CD4-positive, alpha-beta T cell treated with Interleukin-10 for 1 hour (primary cell): ENCODE measurements around the gene GMDS.

Experiments
- DNase-seq: peaks from one replicate; pipeline ENCODE4 v3.0.0-alpha.2; 2020

Gene GMDS

GRCh38 chr6:1662534-1662933 is 582.9 kb downstream of the GMDS start:
- DNase-seq, result no peak

- DNase-seq, result no peak
Observed at GRCh38 chr6:1659816-1660215, 585.6 kb downstream of the GMDS start.

GRCh38 chr6:1658212-1659005 is 587.0 kb downstream of the GMDS start:
- DNase-seq, result no peak

- DNase-seq, result no peak
Observed at GRCh38 chr6:1657771-1658165, 587.6 kb downstream of the GMDS start.

GRCh38 chr6:1657116-1657770 is 588.2 kb downstream of the GMDS start:
- DNase-seq, result no peak

GRCh38 chr6:1654054-1654453 is 591.4 kb downstream of the GMDS start:
- DNase-seq, result no peak

- no peak for DNase-seq
Observed at GRCh38 chr6:1652842-1653241, 592.6 kb downstream of the GMDS start.

- DNase-seq, result no peak
Observed at GRCh38 chr6:1651362-1651761, 594.0 kb downstream of the GMDS start.

- DNase-seq, result no peak
Observed at GRCh38 chr6:1645466-1646185, 599.8 kb downstream of the GMDS start.

- DNase-seq, result no peak
Observed at GRCh38 chr6:1644516-1645060, 600.8 kb downstream of the GMDS start.

GRCh38 chr6:1643830-1644445 is 601.5 kb downstream of the GMDS start:
- DNase-seq, result no peak

GRCh38 chr6:1643111-1643510 is 602.3 kb downstream of the GMDS start:
- DNase-seq, result no peak

- DNase-seq, result no peak
Observed at GRCh38 chr6:1641343-1641885, 604.0 kb downstream of the GMDS start.

- no peak for DNase-seq
Observed at GRCh38 chr6:1640476-1640875, 604.9 kb downstream of the GMDS start.

GRCh38 chr6:1639430-1639829 is 606.0 kb downstream of the GMDS start:
- DNase-seq, result no peak

GRCh38 chr6:1636971-1637871 is 608.2 kb downstream of the GMDS start:
- DNase-seq, result no peak

GRCh38 chr6:1636272-1636825 is 609.1 kb downstream of the GMDS start:
- no peak for DNase-seq

- DNase-seq, result no peak
Observed at GRCh38 chr6:1635305-1636010, 609.9 kb downstream of the GMDS start.

GRCh38 chr6:1634081-1634480 is 611.3 kb downstream of the GMDS start:
- no peak for DNase-seq

- DNase-seq, result no peak
Observed at GRCh38 chr6:1633366-1634021, 611.9 kb downstream of the GMDS start.
